ENCODE results near the gene PDLIM5.

GRCh38 chr4:94457692-94458106 is 6.0 kb downstream of the PDLIM5 start:
- no peak for TF ChIP-seq CTCF (IDR thresholded peaks at IDR 0.05; ENCODE audit: low read depth, low read length, poor library complexity, severe bottlenecking)
- no peak for TF ChIP-seq EZH2phosphoT487 (IDR thresholded peaks at IDR 0.05; ENCODE audit: borderline replicate concordance, low read length)
